ENCODE measurements around the gene IRF2BP2.
"Not testable (repeated sequence)": the region's sequence is repeated elsewhere in the genome, so short reads cannot be mapped to it uniquely, and the experiment has no call there.

IRF2BP2 gene
- 146 to 379 (median 331) reads per million in 3 experiments for total RNA-seq

GRCh38 chr1:234610061-234610665 is at the start of gene IRF2BP2:
Gene IRF2BP2, minus strand, starts transcription at chr1:234610178. Its CDS starts 684 bp downstream, at chr1:234609494.
- DNase-seq, result peak; percentile 86

- no peak for DNase-seq
Measured at GRCh38 chr1:234659538-234659937, 49.6 kb upstream of the IRF2BP2 start.

DNA sequence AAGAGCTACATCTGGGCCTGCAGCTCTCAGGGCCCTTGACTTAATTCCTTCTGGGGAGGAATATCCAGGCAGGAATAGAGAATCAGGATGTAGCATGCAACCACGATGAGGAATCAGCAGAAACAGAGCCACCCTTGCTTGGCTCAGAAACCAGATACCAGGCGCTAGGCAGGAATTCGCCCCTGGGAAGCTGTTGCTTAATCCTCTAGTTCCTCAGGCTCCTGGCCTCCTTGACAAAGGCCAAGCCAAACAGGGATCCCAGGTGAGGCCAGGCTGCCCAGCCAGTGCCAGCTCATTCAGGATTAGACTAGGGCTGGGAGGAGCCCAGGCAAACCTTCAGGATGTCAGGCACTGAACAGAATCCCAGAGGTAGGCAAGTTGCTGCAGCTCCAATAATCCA is 48.2 kb upstream of the IRF2BP2 start:
- no peak for DNase-seq

DNA sequence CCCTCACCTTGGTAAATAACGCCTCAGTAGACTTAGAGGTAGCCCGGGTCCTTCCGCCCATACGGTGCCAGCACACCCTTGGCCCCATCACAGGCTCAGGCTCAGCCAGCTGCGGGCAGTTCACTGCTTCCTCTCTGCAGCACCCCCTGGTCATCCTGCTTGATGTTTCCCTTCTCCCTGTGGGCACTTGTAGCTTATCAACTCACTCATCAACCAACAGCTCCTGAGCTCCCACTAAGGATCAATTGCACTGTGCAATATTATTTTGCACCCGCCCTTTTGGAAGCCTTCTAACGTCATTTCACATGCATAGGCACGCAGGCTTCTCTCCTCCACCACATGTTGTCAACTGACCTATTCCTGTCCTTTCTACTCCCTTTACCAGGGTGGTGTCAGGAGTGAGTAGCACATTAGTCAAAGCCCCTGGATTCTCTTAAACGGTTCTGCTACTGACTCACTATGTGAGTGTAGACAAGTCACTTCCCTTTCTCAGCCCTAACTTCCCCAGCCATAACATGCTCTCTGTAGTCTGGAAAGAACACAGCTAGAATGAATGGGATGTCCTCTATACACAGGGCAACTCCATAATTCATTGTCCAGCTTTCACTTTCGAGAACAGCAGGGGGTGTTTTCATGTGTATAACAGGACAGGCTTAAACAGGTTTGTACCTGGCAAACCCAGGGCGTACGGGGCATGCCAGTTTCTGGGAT is 47.1 kb upstream of the IRF2BP2 start:
- DNase-seq, result no peak

DNA sequence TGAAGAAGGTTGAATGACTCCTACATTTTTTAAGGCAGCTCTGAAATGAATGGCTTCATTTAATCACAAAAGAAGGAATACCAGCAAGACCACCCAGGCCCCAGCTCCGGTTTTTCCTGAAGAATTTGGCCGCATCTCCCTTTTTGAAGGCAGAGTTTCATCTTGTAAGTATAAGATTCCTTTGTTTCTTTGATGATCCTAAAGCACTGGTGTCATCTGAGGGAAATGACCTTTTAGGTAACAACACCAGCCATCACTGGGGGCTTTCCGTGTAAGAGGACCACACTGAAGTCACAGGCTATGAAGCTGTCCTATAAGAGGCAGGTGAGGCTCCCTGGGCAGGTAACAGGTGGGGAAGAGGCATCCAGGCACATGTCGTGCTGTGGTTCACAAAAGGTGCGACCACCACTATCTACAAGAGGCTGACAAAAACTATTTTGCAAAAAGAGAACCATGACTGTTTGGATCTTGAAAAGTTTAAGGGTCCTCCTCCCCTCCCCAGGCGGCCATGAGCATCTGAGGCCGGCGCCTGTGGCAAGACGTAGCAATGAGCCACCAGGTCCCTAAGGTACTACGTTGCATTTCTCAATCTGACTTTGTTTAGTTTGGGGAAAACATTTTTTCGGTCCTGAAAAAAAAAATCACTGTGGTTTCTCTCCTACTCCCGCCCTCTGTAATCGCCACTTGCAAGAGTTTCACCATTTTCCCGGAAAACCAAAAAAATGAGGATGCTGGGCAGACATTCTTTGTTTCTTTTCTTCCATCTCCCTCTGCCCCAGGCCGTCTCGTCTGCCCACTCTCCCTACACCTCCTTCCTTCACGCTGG is 46.3 kb upstream of the IRF2BP2 start:
- DNase-seq, result no peak

GRCh38 chr1:234655328-234656069 is 45.5 kb upstream of the IRF2BP2 start:
- no peak for DNase-seq

DNA sequence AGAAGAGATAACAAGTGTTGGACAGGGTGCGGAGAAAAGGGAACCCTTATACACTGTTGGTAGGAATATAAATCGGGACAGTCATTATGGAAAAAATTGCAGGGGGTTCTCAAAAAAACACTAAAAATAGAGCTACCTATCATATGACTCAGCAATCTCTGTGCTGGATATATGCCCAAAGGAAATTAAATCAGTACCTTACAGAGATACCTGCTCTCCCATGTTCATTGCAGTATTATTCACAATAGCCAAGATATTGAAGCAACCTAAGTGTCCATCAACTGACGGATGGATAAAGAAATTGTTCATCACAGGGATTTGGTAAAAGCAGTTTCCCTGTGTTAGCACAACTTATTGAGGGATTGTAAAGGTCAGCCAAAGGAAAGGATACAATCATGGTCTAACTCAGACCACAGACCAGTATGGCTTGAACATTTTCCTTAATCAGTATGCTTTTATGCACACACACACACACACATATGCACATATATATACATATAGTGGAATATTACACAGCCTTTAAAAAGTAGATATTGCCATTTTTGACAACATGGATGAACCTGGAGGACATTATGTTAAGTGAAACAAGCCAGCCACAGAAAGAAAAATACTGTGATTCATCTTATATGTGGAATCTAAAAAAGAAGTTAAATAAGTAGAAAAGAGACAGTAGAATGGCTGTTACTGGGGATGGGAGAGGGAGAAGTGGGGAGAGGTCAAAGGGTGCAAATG is 44.2 kb upstream of the IRF2BP2 start:
- DNase-seq, result no peak

GRCh38 chr1:234649432-234650081 is 39.6 kb upstream of the IRF2BP2 start:
- DNase-seq, result no peak

- no peak for DNase-seq
Measured at GRCh38 chr1:234647758-234648157, 37.8 kb upstream of the IRF2BP2 start.

DNA sequence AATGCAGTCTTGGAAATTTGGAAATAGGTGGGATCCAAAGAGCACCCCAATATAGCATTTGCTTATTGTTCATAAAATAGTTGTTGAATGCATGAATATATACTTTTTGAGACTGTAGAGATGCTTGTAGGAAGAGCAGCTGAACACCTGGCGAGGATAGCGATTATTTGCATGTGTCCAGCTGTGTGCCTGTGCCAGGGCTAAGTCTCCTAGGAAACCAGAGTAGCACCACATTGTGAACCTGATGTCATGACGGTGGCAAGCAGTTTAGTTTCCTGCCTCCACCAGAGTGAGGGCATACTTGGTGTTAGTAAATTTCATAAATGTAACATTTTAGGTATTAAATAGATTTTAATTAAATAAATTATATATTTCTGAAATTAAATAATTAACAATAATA is 37.3 kb upstream of the IRF2BP2 start:
- DNase-seq, result no peak

DNA sequence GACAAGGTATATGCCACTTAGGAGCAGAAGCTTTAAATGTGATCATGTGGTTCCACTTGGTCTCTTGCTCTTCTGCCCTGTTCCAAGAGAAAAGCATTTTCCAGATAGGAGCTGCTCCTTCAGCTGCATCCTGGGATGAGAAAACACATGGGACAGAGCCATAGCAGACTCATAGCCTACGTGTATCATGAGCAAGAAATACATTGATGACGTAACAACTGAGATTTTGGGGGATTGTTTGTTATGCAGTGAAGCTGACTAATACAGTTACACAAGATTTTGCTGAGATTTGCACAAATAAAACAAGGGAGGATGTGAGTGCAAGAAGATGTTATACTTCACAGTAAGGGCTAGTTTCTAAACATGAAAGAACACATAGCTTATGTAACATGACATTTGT is 36.0 kb upstream of the IRF2BP2 start:
- DNase-seq, result no peak

GRCh38 chr1:234645474-234645953 is 35.5 kb upstream of the IRF2BP2 start:
- no peak for DNase-seq

DNA sequence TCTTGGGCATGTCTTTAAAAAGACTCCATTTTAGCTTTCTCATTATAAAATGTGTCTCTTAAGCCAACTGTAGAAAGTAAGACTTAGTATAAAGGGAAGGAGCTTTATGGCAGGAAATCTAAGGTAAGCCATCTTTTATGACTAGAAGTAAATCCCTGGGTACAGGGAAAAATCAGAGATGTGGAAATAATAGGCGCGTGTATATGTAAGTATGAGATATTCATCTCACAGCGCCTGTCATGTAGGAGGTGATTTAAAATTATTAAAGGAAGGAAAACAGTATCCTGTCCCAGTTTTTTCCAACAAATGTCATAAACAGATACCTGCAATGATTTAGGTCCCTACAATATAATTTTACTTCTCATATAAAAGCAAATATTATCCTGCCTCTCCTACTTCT is 35.0 kb upstream of the IRF2BP2 start:
- no peak for DNase-seq

GRCh38 chr1:234643850-234644134 is 33.8 kb upstream of the IRF2BP2 start:
- DNase-seq, result no peak

DNA sequence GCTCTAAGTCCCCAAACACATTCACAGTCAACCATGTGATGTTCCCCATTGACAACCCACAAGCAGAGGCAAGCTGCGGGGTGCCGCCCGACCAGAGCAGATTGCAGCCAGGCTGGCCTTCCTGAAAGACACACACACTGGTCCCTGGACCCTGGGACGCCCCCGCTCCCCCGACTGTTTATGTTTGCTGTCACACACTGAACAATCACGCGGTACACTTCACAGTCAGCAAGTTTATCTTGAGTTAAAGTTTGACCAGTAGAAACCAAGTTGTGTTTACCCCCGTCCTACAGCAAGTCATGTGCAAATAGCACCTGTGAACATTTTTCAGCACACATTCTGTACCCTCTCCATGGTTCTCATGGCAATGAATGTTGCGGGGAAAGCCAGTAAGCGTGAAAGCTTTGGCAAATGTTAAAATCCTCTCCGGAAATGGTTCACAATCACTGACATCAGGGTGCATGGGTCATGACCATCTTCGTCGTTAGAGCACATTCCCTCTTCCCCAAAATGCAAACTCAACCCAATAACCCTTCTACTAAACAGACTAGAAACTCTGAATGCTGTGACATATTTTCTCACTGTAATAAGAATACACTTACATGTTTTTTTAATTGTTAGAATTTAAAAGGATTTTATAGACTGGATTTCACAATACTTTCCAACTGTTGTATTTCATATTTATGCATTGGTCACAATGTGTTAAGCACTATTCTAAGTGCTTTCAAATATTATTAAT is 33.3 kb upstream of the IRF2BP2 start:
- no peak for DNase-seq

DNA sequence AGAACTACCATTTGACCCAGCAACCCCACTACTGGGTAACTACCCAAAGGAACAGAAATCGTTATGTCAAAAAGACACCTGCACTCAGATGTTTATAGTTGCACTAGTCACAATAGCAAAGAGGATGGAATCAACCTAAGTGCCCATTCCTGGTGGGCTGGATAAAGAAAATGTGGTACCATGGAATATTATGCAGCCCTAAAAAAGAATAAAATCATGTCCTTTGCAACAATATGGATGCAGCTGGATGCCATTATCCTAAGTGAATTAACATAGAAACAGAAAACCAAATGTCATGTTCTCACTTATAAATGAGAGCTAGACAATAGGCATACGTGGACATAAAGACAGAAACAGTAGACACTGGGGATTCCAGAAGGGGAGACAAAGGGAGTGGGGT is 32.5 kb upstream of the IRF2BP2 start:
- no peak for DNase-seq

DNA sequence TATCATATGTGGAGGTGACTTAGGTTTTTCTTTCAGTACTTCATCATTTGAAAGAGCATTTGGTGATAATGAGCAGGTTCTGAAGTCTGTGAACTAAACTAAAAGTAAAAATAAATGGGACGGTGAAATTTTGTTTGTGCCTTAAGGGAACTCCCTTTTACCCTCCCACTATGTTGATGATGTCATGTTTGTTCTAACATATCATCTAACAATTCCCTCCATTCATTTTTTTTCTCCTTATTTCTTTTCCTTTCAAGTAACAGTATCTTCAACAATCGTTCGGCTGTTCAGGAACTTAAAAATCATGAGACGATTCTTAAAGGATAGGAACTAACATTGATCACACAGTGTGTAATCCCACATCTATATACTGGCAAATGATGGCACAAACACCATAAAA is 30.0 kb upstream of the IRF2BP2 start:
- DNase-seq, result no peak

GRCh38 chr1:234638832-234639799 is 29.1 kb upstream of the IRF2BP2 start:
- DNase-seq, result no peak

GRCh38 chr1:234634922-234635321 is 24.9 kb upstream of the IRF2BP2 start:
- not testable (repeated sequence) for DNase-seq

GRCh38 chr1:234634387-234634786 is 24.4 kb upstream of the IRF2BP2 start:
- no peak for DNase-seq
